ENCODE results near the gene TMCC1.
"Not testable (repeated sequence)": the region's sequence is repeated elsewhere in the genome, so short reads cannot be mapped to it uniquely, and the experiment has no call there.

TMCC1 gene

GRCh38 chr3:129837065-129837642, 56.4 kb downstream of the TMCC1 start:
- no peak overlapping the region for H3K4me3 ChIP-seq (ENCODE audit: low read depth, low read length)

- no peak overlapping the region for H3K4me3 ChIP-seq (ENCODE audit: low read depth, low read length)
Observed at GRCh38 chr3:129836381-129837064, 57.0 kb downstream of the TMCC1 start.

- H3K4me3 ChIP-seq (ENCODE audit: low read depth, low read length): no peak overlapping the region
Observed at GRCh38 chr3:129835198-129835597, 58.3 kb downstream of the TMCC1 start.

GRCh38 chr3:129834580-129834979, 58.9 kb downstream of the TMCC1 start:
- H3K4me3 ChIP-seq (ENCODE audit: low read depth, low read length): no peak overlapping the region

- not testable (repeated sequence) for H3K4me3 ChIP-seq (ENCODE audit: low read depth, low read length)
Observed at GRCh38 chr3:129831942-129832341, 61.6 kb downstream of the TMCC1 start.

GRCh38 chr3:129831503-129831902, 62.0 kb downstream of the TMCC1 start:
- H3K4me3 ChIP-seq (ENCODE audit: low read depth, low read length): no peak overlapping the region

GRCh38 chr3:129829640-129830039, 63.9 kb downstream of the TMCC1 start:
- H3K4me3 ChIP-seq (ENCODE audit: low read depth, low read length): no peak overlapping the region

GRCh38 chr3:129827765-129828164, 65.7 kb downstream of the TMCC1 start:
- no peak overlapping the region for H3K4me3 ChIP-seq (ENCODE audit: low read depth, low read length)

GRCh38 chr3:129824926-129825541, 68.5 kb downstream of the TMCC1 start:
- H3K4me3 ChIP-seq (ENCODE audit: low read depth, low read length): no peak overlapping the region

- H3K4me3 ChIP-seq (ENCODE audit: low read depth, low read length): no peak overlapping the region
Observed at GRCh38 chr3:129822679-129823078, 70.8 kb downstream of the TMCC1 start.

GRCh38 chr3:129822241-129822640, 71.3 kb downstream of the TMCC1 start:
- H3K4me3 ChIP-seq (ENCODE audit: low read depth, low read length): no peak overlapping the region

- H3K4me3 ChIP-seq (ENCODE audit: low read depth, low read length): no peak overlapping the region
Observed at GRCh38 chr3:129820587-129820986, 72.9 kb downstream of the TMCC1 start.

- no peak overlapping the region for H3K4me3 ChIP-seq (ENCODE audit: low read depth, low read length)
Observed at GRCh38 chr3:129812589-129812988, 80.9 kb downstream of the TMCC1 start.

GRCh38 chr3:129809297-129809696, 84.2 kb downstream of the TMCC1 start:
- H3K4me3 ChIP-seq (ENCODE audit: low read depth, low read length): no peak overlapping the region

GRCh38 chr3:129796146-129796545, 97.4 kb downstream of the TMCC1 start:
- no peak overlapping the region for H3K4me3 ChIP-seq (ENCODE audit: low read depth, low read length)

- H3K4me3 ChIP-seq (ENCODE audit: low read depth, low read length): no peak overlapping the region
Observed at GRCh38 chr3:129795186-129796010, 98.1 kb downstream of the TMCC1 start.

- H3K4me3 ChIP-seq (ENCODE audit: low read depth, low read length): no peak overlapping the region
Observed at GRCh38 chr3:129794311-129795185, 99.0 kb downstream of the TMCC1 start.

GRCh38 chr3:129793942-129794310, 99.6 kb downstream of the TMCC1 start:
- H3K4me3 ChIP-seq (ENCODE audit: low read depth, low read length): no peak overlapping the region

GRCh38 chr3:129793319-129793718, 100.2 kb downstream of the TMCC1 start:
- no peak overlapping the region for H3K4me3 ChIP-seq (ENCODE audit: low read depth, low read length)

GRCh38 chr3:129783470-129783869, 110.0 kb downstream of the TMCC1 start:
- H3K4me3 ChIP-seq (ENCODE audit: low read depth, low read length): no peak overlapping the region

- H3K4me3 ChIP-seq (ENCODE audit: low read depth, low read length): no peak overlapping the region
Observed at GRCh38 chr3:129778871-129779270, 114.6 kb downstream of the TMCC1 start.
